GM23338 (cell line): ENCODE results near the gene RPL14. TPM values are rescaled to one million over a fixed set of nuclear protein-coding genes. Genes with fewer than 3 reads are reported as not detected.
A peak's percentile ranks its signal among the peaks of the same experiment; 100 is the strongest.

ENCODE experiments used
- ATAC-seq: fragments of 200-7000 bp; cut with Tn5 transposase; 3 replicates; pipeline ENCODE4 v1.9.1; 2020
- DNase-seq: peaks from one replicate; pipeline ENCODE4 v3.0.0-alpha.2; 2015; ENCODE audit warnings: low spot score
- H2AFZ ChIP-seq: fragments of 200-600 bp; sonication (generic); 2 replicates; pipeline ENCODE4 v1.8.0; 2016; ENCODE audit warnings: antibody characterized with exemption, mild to moderate bottlenecking, moderate library complexity
- H3F3A ChIP-seq: fragments of 200-600 bp; sonication (generic); replicated peaks from 2 replicates; pipeline ENCODE4 v1.8.0; 2017; ENCODE audit warnings: antibody characterized with exemption, mixed run types, low read depth
- H3K27ac ChIP-seq: fragments of 200-600 bp; sonication (generic); 2 replicates; pipeline ENCODE4 v1.6.1; 2016; ENCODE audit warnings: low read depth
- H3K27me3 ChIP-seq: fragments of 200-600 bp; sonication (generic); 2 replicates; pipeline ENCODE4 v1.8.0; 2016; ENCODE audit warnings: mild to moderate bottlenecking, mixed run types, moderate library complexity; ENCODE audit not compliant: insufficient read depth
- H3K36me3 ChIP-seq: fragments of 200-600 bp; sonication (generic); 2 replicates; pipeline ENCODE4 v1.8.0; 2016; ENCODE audit warnings: mild to moderate bottlenecking; ENCODE audit not compliant: insufficient read depth
- H3K4me1 ChIP-seq: fragments of 200-600 bp; sonication (generic); 2 replicates; pipeline ENCODE4 v1.8.0; 2016; ENCODE audit warnings: mild to moderate bottlenecking, moderate library complexity; ENCODE audit not compliant: insufficient read depth
- H3K4me2 ChIP-seq: fragments of 200-600 bp; sonication (generic); 2 replicates; pipeline ENCODE4 v1.7.1; 2017; ENCODE audit warnings: mixed run types
- H3K4me3 ChIP-seq: fragments of 200-600 bp; sonication (generic); 2 replicates; pipeline ENCODE4 v1.6.1; 2016; ENCODE audit warnings: mixed run types
- H3K79me2 ChIP-seq: fragments of 200-600 bp; sonication (generic); replicated peaks from 2 replicates; pipeline ENCODE4 v1.8.0; 2017; ENCODE audit warnings: mild to moderate bottlenecking; ENCODE audit not compliant: insufficient read depth
- H3K9me2 ChIP-seq: fragments of 200-600 bp; sonication (generic); 2 replicates; pipeline ENCODE4 v1.8.0; 2017; ENCODE audit not compliant: insufficient read depth
- H4K20me1 ChIP-seq: fragments of 200-600 bp; sonication (generic); replicated peaks from 2 replicates; pipeline ENCODE4 v1.8.0; 2017; ENCODE audit warnings: mild to moderate bottlenecking; ENCODE audit not compliant: insufficient read depth
- H3K27ac Mint-ChIP-seq: 2 replicates; pipeline ENCODE4 v1.8.0; 2020; ENCODE audit warnings: inconsistent platforms, mild to moderate bottlenecking, moderate library complexity, mixed read lengths
- H3K27me3 Mint-ChIP-seq: 3 replicates; pipeline ENCODE4 v1.8.0; 2022; ENCODE audit warnings: low read depth, mild to moderate bottlenecking, moderate library complexity, mixed read lengths, inconsistent platforms; ENCODE audit not compliant: insufficient read depth, poor library complexity
- H3K36me3 Mint-ChIP-seq: 3 replicates; pipeline ENCODE4 v1.8.0; 2021; ENCODE audit warnings: low read depth, mild to moderate bottlenecking, inconsistent platforms, moderate library complexity, mixed read lengths
- H3K4me1 Mint-ChIP-seq: 3 replicates; pipeline ENCODE4 v1.8.0; 2020; ENCODE audit warnings: mild to moderate bottlenecking, inconsistent platforms, mixed read lengths
- H3K4me3 Mint-ChIP-seq: 3 replicates; pipeline ENCODE4 v1.8.0; 2021; ENCODE audit warnings: moderate library complexity, mild to moderate bottlenecking, inconsistent platforms, mixed read lengths
- H3K9me3 Mint-ChIP-seq: 3 replicates; pipeline ENCODE4 v1.8.0; 2020; ENCODE audit warnings: moderate library complexity, mild to moderate bottlenecking, inconsistent platforms, mixed read lengths
- CREB1 ChIP-seq: fragments of 250-450 bp; sonication (Bioruptor Pico); IDR thresholded peaks from 2 replicates; pipeline ENCODE4 v1.5.0; 2020; ENCODE audit warnings: low read depth, mild to moderate bottlenecking, moderate library complexity
- CTCF ChIP-seq, 2 experiments: fragments of 200-600 bp in 1 of 2; sonication (generic) in 1 of 2; conservative IDR thresholded peaks; 2 replicates each; pipeline versions ENCODE4 v1.5.1 to v1.6.1; 2016 to 2017; ENCODE audit warnings: antibody characterized with exemption in 2 of 2, low read depth in 2 of 2, mild to moderate bottlenecking in 2 of 2, moderate library complexity in 1 of 2
- EZH2 ChIP-seq: fragments of 200-600 bp; sonication (generic); IDR thresholded peaks from one replicate; pipeline ENCODE4 v1.8.0; 2017; ENCODE audit warnings: antibody characterized with exemption, mild to moderate bottlenecking, low read depth; ENCODE audit not compliant: unreplicated experiment
- EZH2phosphoT487 ChIP-seq: fragments of 200-600 bp; sonication (generic); IDR thresholded peaks from one replicate; pipeline ENCODE4 v1.8.1; 2018; ENCODE audit warnings: antibody characterized with exemption; ENCODE audit not compliant: unreplicated experiment
- JUNB ChIP-seq: IDR thresholded peaks from one replicate; pipeline ENCODE4 v1.6.1; 2016; ENCODE audit warnings: antibody characterized with exemption; ENCODE audit not compliant: unreplicated experiment
- POLR2AphosphoS5 ChIP-seq: IDR thresholded peaks from 2 replicates; pipeline ENCODE4 v1.6.1; 2016; ENCODE audit warnings: antibody characterized with exemption, low read depth
- REST ChIP-seq: IDR thresholded peaks from one replicate; pipeline ENCODE4 v1.6.1; 2018; ENCODE audit warnings: antibody characterized with exemption; ENCODE audit not compliant: unreplicated experiment
- ZNF114 ChIP-seq: fragments of 250-450 bp; sonication (Bioruptor Pico); IDR thresholded peaks from 2 replicates; pipeline ENCODE4 v1.5.0; 2020; ENCODE audit warnings: mild to moderate bottlenecking, moderate library complexity
- ZNF331 ChIP-seq: fragments of 250-450 bp; sonication (Bioruptor Pico); IDR thresholded peaks from 2 replicates; pipeline ENCODE4 v1.5.0; 2020; ENCODE audit warnings: low read depth, mild to moderate bottlenecking, moderate library complexity
- ZNF462 ChIP-seq: fragments of 250-450 bp; sonication (Bioruptor Pico); IDR thresholded peaks from 2 replicates; pipeline ENCODE4 v1.5.0; 2020; ENCODE audit warnings: mild to moderate bottlenecking, moderate library complexity
- polyA plus RNA-seq: library from polyadenylated mRNA; unstranded; fragments of >200 nt; fragmentation: Nextera tagmentation; extraction: Ambion mirVana; gene quantifications from 2 replicates; pipeline ENCODE4 v1.2.1, GENCODE V29; 2016
- total RNA-seq: library from RNA; depleted of rRNA; stranded (reverse); fragments of >200 nt; shearing (Covaris generic); gene quantifications from 2 replicates; pipeline ENCODE4 v1.2.3, GENCODE V29; 2014

The RPL14 gene
- total and polyA plus RNA-seq, 2 experiments from 2014 or later = 596 to 1,748 TPM

- Histone ChIP-seq H3K9me2 (0 out of 2 replicates have a peak, but pooled peaks cover 3% of the 10 kb centered on the region), H3K27me3 (no peaks in the 10 kb centered on the region), H3K4me2 (no peak overlapping the region), H3F3A (no peaks in the 10 kb centered on the region), H3K79me2 (no peaks in the 10 kb centered on the region), H2AFZ (no peak overlapping the region), H3K27ac (no peak overlapping the region), H3K4me3 (no peak overlapping the region), H3K4me1 (no peaks in the 10 kb centered on the region), H3K36me3 (no peaks in the 10 kb centered on the region), H4K20me1 (no peaks in the 10 kb centered on the region)
- H3K27me3 Mint-ChIP-seq = peaks cover 4% of the 10 kb centered on the region
- DNase-seq (no peak), ATAC-seq (no peak)
- no peak overlapping the region for H3K4me3 Mint-ChIP-seq
- TF ChIP-seq EZH2 (no peak), JUNB (no peak), ZNF114 (no peak), POLR2AphosphoS5 (no peak), CREB1 (CRISPR knock-in tag) (no peak), CTCF (conservative IDR thresholded peaks at IDR 0.05; ENCODE audit: low read depth in 2 of 2) (no peak), EZH2phosphoT487 (no peak), REST (no peak), ZNF331 (CRISPR knock-in tag) (no peak)
- H3K9me3 Mint-ChIP-seq = no peaks in the 10 kb centered on the region
- H3K4me1 Mint-ChIP-seq = no peaks in the 10 kb centered on the region
- H3K27ac Mint-ChIP-seq = no peak overlapping the region
- no peaks in the 10 kb centered on the region for H3K36me3 Mint-ChIP-seq
Measured at GRCh38 chr3:40422861-40423260, 34.3 kb upstream of the RPL14 start.

GRCh38 chr3:40427045-40427669, 30.0 kb upstream of the RPL14 start:
- Histone ChIP-seq H3K27me3 (no peaks in the 10 kb centered on the region), H3K4me2 (no peak overlapping the region), H3F3A (no peaks in the 10 kb centered on the region), H3K36me3 (no peaks in the 10 kb centered on the region), H3K4me3 (no peak overlapping the region), H3K9me2 (0 out of 2 replicates have a peak, but pooled peaks cover 3% of the 10 kb centered on the region), H4K20me1 (no peaks in the 10 kb centered on the region), H3K79me2 (no peaks in the 10 kb centered on the region), H3K4me1 (peaks cover 9% of the 10 kb centered on the region; the same call in 1 of the 2 replicates), H3K27ac (no peak overlapping the region), H2AFZ (0 out of 2 replicates have a peak overlapping the region, but pooled peaks have one; percentile 11)
- H3K27ac Mint-ChIP-seq = no peak overlapping the region
- peaks cover 1% of the 10 kb centered on the region for H3K27me3 Mint-ChIP-seq
- H3K9me3 Mint-ChIP-seq = no peaks in the 10 kb centered on the region
- no peaks in the 10 kb centered on the region for H3K36me3 Mint-ChIP-seq
- ATAC-seq = peak; percentile 47; the same call in 2 of the 3 replicates
- H3K4me3 Mint-ChIP-seq = no peak overlapping the region
- H3K4me1 Mint-ChIP-seq = peaks cover 12% of the 10 kb centered on the region
- DNase-seq = no peak
- no peak for TF ChIP-seq ZNF462
- TF ChIP-seq JUNB = no peak
